Measurements from ENCODE around the gene TAPBPL.

Gene TAPBPL

DNA sequence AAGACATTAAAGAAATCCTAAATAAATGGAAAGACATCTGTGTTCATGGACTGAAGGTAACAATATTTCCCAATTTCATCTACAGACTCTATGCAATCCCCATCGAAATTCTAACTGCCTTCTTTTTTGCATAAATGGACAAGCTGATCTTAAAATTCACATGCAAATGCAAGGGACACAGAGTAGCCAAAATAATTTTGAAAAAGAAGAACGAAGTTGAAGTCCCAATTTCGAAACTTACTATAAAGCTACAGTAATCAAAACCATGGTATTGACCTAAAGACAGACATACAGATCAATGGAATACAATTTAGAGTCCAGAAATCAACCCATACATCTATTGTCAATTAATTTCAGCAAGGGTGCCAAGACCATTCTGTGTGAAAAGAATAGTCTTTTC lies 23.5 kb upstream of the TAPBPL start:
- Histone ChIP-seq H3K36me3 (ENCODE audit: insufficient read depth, low read length) (no peaks in the 10 kb centered on the region), H3K9me3 (ENCODE audit: control insufficient read depth, insufficient read depth, low read length) (no peaks in the 10 kb centered on the region), H3K9ac (ENCODE audit: low read depth, low read length) (no peak overlapping the region), H3K4me1 (ENCODE audit: insufficient read depth, low read length) (peaks cover 11% of the 10 kb centered on the region)

DNA sequence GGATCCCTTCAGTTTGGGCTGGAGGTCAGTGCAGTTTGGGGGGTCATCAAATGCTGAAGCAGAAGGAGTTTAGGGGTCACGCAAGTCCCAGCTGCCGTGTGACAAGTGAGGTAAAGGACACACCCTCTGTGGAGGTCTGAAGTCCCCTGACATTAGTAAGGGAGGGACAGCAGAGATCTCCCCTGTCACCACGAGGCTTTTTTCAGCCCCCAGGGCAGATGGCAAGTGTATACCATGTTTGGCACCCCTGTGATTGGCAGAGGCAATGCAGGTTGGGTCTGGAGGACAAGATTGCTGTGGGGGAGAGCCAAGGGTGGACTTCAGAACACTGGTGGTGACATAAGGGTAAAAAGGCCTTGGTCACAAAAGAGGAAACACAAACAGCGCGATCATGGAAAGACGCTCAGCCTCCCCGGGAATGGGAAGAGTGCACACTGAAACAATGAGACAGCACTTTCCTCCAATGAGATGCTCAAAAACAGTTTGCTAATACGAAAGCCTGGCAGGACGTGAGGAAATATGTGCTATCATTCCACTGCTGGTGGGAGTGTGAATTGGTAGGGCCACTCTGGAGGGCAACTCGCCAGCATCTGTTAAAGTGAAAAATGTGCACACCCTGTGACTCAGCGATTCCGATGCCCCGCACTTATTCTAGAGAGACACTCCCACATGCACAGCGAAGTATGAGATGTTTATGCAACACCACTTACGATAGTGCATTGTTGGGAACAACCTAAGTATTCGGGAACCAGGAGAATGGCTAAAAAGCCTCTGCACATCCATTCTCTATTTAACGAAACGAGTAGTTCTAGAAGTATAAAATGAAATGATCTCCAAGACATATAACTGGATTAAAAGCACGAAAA lies 21.5 kb upstream of the TAPBPL start:
- no peaks in the 10 kb centered on the region for H3K9me3 ChIP-seq (ENCODE audit: control insufficient read depth, insufficient read depth, low read length)
- no peak overlapping the region for H3K9ac ChIP-seq (ENCODE audit: low read depth, low read length)
- H3K4me1 ChIP-seq (ENCODE audit: insufficient read depth, low read length), result peaks cover 12% of the 10 kb centered on the region
- H3K36me3 ChIP-seq (ENCODE audit: insufficient read depth, low read length), result no peaks in the 10 kb centered on the region

- H3K9me3 ChIP-seq (ENCODE audit: control insufficient read depth, insufficient read depth, low read length), result no peaks in the 10 kb centered on the region
- no peak overlapping the region for H3K9ac ChIP-seq (ENCODE audit: low read depth, low read length)
- peaks cover 12% of the 10 kb centered on the region for H3K4me1 ChIP-seq (ENCODE audit: insufficient read depth, low read length)
- H3K36me3 ChIP-seq (ENCODE audit: insufficient read depth, low read length), result no peaks in the 10 kb centered on the region
These were observed 18.9 kb upstream of the TAPBPL start for GRCh38 chr12:6432991-6433390.

DNA sequence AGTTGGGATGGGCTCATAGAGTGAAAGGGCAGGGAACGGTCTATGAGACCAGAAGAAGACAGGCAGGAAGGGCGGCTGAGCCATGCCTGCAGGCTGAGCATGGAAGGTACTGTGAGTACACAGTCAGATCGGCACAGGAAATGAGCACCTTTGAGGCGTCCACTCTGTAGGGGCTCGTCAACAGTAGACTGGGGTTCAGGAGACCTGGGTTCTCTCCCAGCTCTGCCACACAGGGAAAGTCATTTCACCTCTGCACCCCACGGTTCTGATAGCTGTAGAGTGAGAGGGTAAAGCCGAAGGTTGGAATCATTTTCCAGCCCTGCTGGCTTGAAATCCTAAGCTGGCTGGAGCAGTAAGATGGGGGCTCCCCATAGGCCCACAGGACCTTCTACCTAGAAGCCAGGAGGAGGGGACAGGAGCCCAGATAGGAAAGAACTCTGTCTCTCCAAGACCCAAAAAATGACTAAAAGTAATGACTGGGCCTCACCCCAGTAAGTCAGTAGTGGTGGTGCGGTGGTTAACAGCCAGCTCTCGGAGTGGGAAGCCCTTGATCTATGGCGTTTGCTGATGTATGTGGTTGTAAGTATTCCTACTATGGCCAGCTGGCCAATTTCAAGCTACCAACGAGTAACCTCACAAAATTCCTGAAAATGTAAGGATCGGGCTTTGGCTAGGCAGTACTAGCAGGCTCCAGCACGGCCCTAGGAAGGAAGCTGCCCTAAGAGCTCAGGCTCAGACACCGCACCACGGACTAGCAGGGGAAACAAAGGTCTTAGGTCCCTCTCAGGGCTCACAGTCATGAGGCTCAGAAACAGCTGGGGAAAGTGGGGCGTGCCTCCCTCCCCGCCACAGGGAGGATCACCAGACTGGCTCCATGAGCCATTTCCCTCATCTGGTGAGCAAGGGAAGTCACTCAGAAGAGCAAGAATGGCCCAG lies 17.4 kb upstream of the TAPBPL start:
- Histone ChIP-seq H3K9ac (ENCODE audit: low read depth, low read length) (no peak overlapping the region), H3K4me1 (ENCODE audit: insufficient read depth, low read length) (peaks cover 12% of the 10 kb centered on the region)

GRCh38 chr12:6435961-6436715 lies 15.7 kb upstream of the TAPBPL start:
- Histone ChIP-seq H3K9me3 (ENCODE audit: control insufficient read depth, insufficient read depth, low read length) (no peaks in the 10 kb centered on the region), H3K4me1 (ENCODE audit: insufficient read depth, low read length) (peaks cover 8% of the 10 kb centered on the region), H3K36me3 (ENCODE audit: insufficient read depth, low read length) (no peaks in the 10 kb centered on the region), H3K9ac (ENCODE audit: low read depth, low read length) (no peak overlapping the region)

More for the DNA sequence above, 17.4 kb upstream of the TAPBPL start:
- no peaks in the 10 kb centered on the region for H3K9me3 ChIP-seq (ENCODE audit: control insufficient read depth, insufficient read depth, low read length)
- H3K36me3 ChIP-seq (ENCODE audit: insufficient read depth, low read length), result no peaks in the 10 kb centered on the region

- Histone ChIP-seq H3K9me3 (ENCODE audit: control insufficient read depth, insufficient read depth, low read length) (no peaks in the 10 kb centered on the region), H3K9ac (ENCODE audit: low read depth, low read length) (no peak overlapping the region), H3K4me1 (ENCODE audit: insufficient read depth, low read length) (peaks cover 6% of the 10 kb centered on the region), H3K36me3 (ENCODE audit: insufficient read depth, low read length) (no peaks in the 10 kb centered on the region)
These were observed 14.3 kb upstream of the TAPBPL start for GRCh38 chr12:6437586-6437985.

- H3K36me3 ChIP-seq (ENCODE audit: insufficient read depth, low read length), result no peaks in the 10 kb centered on the region
- no peak overlapping the region for H3K9ac ChIP-seq (ENCODE audit: low read depth, low read length)
- H3K9me3 ChIP-seq (ENCODE audit: control insufficient read depth, insufficient read depth, low read length), result no peaks in the 10 kb centered on the region
- H3K4me1 ChIP-seq (ENCODE audit: insufficient read depth, low read length), result peaks cover 9% of the 10 kb centered on the region
These were observed 13.5 kb upstream of the TAPBPL start for GRCh38 chr12:6438345-6438744.

DNA sequence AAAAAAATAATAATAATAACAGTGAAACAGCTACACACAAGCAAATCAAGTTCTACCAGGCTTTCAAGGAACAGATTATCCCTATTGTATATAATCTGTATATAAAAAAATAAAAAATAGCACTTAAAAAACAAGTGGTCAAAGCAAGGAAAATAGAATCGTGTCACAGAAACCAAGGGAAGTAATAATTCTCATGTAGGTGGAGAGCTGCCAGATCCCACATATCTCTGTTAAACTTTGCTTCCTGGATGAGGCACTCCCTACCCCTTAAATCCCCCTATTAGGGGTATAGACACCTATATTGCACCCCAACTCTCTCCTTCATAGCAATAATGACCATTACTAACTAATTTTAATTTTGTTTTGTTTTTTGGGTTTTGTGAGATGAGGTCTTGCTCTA lies 11.5 kb upstream of the TAPBPL start:
- no peak overlapping the region for H3K9ac ChIP-seq (ENCODE audit: low read depth, low read length)
- H3K4me1 ChIP-seq (ENCODE audit: insufficient read depth, low read length), result 0 out of 2 replicates have a peak, but pooled peaks cover 4% of the 10 kb centered on the region
- no peaks in the 10 kb centered on the region for H3K36me3 ChIP-seq (ENCODE audit: insufficient read depth, low read length)
- no peaks in the 10 kb centered on the region for H3K9me3 ChIP-seq (ENCODE audit: control insufficient read depth, insufficient read depth, low read length)

DNA sequence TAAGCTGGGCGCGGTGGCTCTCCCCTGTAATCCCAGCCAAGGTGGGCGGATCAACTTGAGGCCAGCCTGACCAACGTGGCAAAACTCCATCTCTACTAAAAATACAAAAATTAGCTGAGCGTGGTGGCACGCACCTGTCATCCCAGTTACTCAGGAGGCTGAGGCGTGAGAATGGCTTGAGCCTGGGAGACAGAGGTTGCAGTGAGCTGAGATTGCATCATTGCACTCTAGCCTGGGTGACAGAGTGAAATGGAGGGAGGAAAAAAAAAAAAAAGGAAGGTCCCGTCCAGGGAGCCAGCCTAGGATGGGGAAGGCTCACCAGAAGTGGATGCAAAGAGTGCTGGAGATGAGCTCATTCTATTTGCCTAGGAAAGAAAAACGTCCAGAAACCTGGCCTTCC lies 9.0 kb upstream of the TAPBPL start:
- no peaks in the 10 kb centered on the region for H3K36me3 ChIP-seq (ENCODE audit: insufficient read depth, low read length)
- H3K4me1 ChIP-seq (ENCODE audit: insufficient read depth, low read length), result 0 out of 2 replicates have a peak, but pooled peaks cover 4% of the 10 kb centered on the region
- no peak overlapping the region for H3K9ac ChIP-seq (ENCODE audit: low read depth, low read length)
- no peaks in the 10 kb centered on the region for H3K9me3 ChIP-seq (ENCODE audit: control insufficient read depth, insufficient read depth, low read length)

- Histone ChIP-seq H3K4me1 (ENCODE audit: insufficient read depth, low read length) (0 out of 2 replicates have a peak, but pooled peaks cover 4% of the 10 kb centered on the region), H3K36me3 (ENCODE audit: insufficient read depth, low read length) (no peaks in the 10 kb centered on the region), H3K9ac (ENCODE audit: low read depth, low read length) (no peak overlapping the region)
These were observed 8.4 kb upstream of the TAPBPL start for GRCh38 chr12:6443361-6443983.

DNA sequence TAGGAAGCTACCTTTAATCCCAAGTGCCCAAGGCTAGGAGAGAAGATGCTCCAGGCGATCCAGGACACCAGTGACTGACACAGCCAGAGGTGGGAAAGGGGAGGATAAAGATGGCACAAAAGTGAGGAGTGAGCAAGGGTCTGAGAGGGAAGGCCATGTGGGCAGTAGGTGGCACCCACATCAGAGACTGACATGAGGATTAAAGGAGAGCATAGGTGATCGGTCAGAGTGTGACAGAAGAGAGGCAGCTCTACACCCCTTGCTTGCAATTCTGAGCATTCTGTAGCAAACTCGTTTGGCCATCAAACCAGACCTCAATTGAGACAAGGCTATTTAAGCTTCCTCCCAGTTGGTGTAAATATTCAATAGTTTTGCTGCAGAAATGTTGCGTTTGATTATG lies 7.8 kb upstream of the TAPBPL start:
- Histone ChIP-seq H3K4me1 (ENCODE audit: insufficient read depth, low read length) (0 out of 2 replicates have a peak, but pooled peaks cover 4% of the 10 kb centered on the region), H3K36me3 (ENCODE audit: insufficient read depth, low read length) (no peaks in the 10 kb centered on the region), H3K9ac (ENCODE audit: low read depth, low read length) (no peak overlapping the region), H3K9me3 (ENCODE audit: control insufficient read depth, insufficient read depth, low read length) (no peaks in the 10 kb centered on the region)

More at GRCh38 chr12:6443361-6443983, 8.4 kb upstream of the TAPBPL start:
- H3K9me3 ChIP-seq (ENCODE audit: control insufficient read depth, insufficient read depth, low read length), result no peaks in the 10 kb centered on the region

DNA sequence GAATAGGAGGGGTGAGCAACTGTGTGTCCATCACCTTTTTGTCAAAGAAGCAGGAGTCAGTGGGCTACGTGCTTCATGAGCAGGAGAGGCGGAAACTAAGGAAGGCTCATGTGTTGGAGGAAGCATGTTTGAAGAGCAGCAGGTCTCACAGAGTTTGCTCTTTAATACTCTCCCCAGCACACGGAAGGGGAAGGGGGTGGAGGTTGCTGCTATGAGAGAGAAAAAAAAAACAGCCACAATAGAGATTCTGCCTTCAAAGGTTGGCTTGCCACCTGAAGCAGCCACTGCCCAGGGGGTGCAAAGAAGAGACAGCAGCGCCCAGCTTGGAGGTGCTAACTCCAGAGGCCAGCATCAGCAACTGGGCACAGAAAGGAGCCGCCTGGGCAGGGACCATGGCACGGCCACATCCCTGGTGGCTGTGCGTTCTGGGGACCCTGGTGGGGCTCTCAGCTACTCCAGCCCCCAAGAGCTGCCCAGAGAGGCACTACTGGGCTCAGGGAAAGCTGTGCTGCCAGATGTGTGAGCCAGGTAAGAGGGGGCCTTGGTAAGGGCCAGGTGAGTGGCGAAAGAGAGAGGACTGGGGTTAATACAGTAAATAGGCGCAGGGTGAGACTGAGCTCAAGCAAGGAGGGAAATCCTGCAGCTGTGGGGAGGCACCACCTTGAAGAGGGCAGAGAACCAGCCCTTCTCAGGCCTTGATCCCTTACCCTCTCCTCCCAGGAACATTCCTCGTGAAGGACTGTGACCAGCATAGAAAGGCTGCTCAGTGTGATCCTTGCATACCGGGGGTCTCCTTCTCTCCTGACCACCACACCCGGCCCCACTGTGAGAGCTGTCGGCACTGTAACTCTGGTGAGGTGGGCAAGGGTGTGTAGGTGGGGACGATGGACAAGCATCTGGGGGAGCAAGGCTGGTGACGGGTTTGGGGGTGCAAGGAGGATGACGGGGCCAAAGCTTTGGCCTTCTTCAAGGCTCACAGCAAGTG lies 6.8 kb upstream of the TAPBPL start, which contains the start of gene CD27:
Gene CD27, plus strand, starts transcription at position 252 of the 985 bp plus-strand sequence. Its CDS starts 141 bp downstream, at position 393.
- H3K4me1 ChIP-seq (ENCODE audit: insufficient read depth, low read length), result 0 out of 2 replicates have a peak, but pooled peaks cover 7% of the 10 kb centered on the region
- H3K9ac ChIP-seq (ENCODE audit: low read depth, low read length), result no peak within 1 kb of the TSS
- H3K9me3 ChIP-seq (ENCODE audit: control insufficient read depth, insufficient read depth, low read length), result no peaks in the 10 kb centered on the region
- H3K36me3 ChIP-seq (ENCODE audit: insufficient read depth, low read length), result no peaks in the 10 kb centered on the region
